ENCODE data around the gene FBXO46.
"Not testable (repeated sequence)": the region's sequence is repeated elsewhere in the genome, so short reads cannot be mapped to it uniquely, and the experiment has no call there.

The FBXO46 gene

GRCh38 chr19:45728683-45729082, 2.0 kb downstream of the FBXO46 start:
- DNase-seq, result not testable (repeated sequence)

DNA sequence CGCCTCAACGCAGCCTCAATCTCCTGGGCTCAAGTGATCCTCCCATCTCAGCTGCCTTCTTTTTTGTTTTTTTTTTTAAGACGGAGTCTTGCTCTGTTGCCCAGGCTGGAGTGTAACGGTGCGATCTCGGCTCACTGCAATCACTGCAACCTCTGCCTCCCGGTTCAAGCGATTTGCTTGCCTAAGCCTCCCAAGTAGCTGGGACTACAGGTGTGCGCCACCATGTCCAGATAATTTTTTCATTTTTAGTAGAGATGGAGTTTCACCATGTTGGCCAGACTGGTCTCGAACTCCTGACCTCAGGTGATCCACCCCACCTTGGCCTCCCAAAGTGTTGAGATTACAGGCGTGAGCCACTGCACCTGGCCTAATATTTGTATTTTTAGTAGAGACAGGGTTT, 10.6 kb downstream of the FBXO46 start:
- not testable (repeated sequence) for DNase-seq

DNA sequence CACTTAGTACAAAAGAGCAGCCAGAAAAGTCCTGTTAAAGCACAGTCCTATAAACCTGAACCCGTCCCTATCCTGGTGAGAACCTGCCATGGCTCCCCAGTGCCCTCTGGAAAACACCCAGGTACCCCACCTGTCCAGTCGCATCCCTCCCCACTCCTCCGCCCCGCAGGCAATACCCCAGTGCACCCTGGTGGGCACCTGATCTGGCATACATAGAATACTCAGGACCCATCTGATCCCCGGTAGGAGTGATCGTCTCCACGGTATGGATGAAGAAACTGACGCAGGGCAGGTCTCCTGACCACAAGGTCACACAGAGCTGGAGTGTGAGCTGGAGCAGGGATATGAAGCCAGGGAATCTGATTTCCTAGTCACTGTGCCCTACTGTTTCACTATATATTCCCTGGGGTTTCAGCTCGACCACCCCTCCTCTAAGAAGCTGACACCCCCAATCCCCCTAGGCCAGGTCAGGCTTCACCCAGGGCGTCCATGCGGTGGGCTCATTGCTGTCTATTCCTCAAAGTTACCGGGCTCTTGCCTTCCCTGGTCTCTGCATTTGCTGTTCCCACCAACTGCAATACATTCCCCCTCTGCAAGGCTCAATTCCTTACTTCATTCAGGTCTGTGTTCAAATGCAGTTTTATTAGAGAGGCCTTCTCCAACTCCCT, 12.6 kb downstream of the FBXO46 start:
- DNase-seq, result peak in 1 of 56 donors; percentile 28

DNA sequence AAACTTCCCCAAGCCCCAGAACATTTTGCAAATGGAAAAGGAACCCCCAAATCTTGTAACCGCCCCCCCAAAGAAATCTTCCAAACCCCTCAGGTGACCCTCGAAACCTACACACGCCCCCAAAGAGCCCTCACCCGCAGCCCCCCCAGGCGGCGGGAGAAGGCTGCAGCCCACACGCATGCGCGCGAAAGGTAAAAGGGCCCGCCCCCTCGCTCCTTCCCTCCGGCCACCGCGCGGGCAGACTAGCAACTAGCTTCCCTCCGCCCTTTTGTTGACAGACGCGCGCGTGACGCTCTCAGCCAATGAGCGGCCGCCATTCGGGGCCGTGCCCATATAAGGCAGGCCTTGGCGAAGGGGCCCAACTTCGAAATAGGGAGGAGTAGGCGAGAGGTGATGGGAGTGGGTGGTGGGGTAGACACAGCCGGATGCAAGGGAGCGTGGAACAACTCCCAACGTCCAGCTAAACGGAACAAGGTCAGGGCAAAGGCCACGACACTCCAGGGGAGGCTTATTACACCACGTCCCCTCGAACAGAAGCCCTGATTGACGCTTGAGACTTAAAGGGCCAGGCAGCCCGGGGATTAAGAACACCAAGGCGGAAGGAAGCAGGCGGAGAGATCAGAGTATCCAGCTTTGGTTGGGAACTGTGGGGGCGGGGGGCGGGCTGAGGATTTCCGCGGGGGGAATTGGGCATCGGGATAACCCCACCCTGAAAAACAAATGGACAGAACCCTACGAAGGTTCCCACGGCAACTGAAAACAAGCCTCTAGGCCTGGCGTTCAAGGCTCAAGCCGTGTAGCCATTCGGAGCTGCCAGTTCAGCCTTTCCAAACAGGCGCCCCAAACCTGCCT, 13.3 kb downstream of the FBXO46 start:
- DNase-seq, result peak; percentile 88 to 100 (median 99)

GRCh38 chr19:45716359-45717130, 14.2 kb downstream of the FBXO46 start:
- peak in 16 of 56 donors; percentile 19 to 58 (median 46) for DNase-seq

- DNase-seq, result no peak
Measured at GRCh38 chr19:45715139-45715538, 15.6 kb downstream of the FBXO46 start.

- DNase-seq, result no peak
Measured at GRCh38 chr19:45713141-45713540, 17.6 kb downstream of the FBXO46 start.

DNA sequence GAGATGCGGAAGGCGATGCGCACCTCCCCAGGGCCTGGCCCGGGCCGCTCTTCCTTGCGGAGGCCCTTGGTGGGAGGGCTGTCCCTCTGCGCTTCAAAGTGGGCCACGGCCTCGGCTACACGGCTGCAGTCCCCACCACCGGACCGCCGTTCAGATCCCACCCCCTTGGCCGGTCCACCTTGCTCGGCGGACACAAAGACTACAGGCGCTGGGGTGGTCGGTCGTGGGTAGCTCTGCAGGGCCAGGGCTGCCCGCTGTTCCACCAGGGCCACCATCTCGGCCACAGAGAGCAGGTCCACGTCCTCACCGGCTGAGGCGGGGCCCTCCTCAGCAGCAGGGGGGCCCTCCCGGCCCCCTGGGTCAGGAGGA, 18.0 kb downstream of the FBXO46 start:
- DNase-seq, result no peak

DNA sequence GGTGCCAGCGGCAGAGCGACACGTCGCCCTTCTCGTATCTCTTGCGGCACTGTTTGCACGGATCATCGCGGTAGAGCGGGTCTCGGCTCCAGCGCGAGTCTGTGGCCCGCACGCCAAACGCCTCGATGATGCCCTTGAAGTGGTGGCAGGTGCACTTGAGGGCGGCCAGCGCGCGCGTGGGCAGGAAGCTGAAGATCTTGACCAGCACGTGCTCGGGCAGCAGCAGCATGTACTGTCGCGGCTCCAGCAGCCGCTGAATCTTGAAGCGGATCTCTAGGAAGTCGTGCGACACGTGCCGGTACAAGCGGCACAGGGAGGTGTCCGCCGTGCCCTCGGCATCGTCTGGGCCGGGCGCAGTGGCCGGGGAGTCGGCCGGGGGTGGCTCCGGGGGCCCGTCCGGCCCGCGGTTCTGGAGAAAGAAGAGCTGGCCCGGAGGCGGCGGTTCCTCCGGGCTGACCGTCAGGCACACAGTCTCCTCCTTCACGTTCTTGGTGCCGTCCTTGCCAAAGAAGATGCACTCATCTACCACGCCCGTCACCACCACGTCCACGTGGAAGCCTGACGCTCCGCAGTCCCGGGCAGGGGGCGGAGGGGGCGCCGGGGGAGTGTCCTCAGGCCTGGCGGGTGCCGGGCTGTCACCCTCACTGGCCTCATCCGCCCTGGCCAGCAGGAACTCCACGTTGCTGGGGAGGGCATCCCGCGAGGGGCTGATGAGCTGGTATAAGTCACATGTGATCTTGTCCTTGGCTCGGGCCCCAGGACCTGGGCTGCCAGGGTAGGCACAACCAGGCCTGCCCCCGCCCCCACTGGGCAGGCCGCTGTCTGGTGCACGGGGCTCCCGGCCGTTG, 18.6 kb downstream of the FBXO46 start:
- no peak for DNase-seq

DNA sequence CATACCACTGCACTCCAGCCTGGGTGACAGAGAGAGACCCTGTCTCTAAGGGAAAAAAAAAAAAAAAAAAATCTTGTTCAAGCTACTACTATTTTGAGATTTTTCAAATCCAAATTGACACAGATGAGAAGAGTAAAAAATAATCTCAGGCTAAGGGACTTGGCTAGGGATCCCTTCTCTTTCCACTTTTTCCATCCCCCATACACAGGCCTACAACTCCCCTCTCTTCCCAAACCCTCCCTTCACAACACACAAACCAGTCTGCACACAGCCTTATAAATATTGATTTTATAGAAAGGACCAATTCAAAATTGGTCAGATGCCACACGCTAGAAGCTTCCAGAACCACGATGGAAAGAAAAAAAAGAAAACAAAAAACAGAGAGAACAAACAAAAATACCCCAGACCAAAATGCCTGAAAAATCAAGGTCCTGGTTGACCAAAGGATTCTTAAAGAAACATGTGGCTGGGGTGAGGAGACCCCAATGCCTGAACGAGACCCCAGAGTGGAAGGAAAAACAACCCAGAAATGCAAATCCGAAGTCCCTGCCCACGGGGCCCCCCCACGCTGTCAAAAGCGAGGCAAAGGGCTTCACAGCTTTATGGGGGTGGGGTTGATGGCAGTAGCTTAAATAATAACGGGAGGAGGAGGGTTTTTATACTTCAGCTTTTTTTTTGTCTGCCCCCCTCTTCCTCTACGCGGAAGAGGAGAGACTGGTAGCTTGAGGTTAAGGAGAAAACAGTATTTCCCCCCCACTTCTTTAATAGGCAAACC, 20.2 kb downstream of the FBXO46 start:
- no peak for DNase-seq

- DNase-seq, result no peak
Measured at GRCh38 chr19:45705710-45706415, 24.8 kb downstream of the FBXO46 start.

DNA sequence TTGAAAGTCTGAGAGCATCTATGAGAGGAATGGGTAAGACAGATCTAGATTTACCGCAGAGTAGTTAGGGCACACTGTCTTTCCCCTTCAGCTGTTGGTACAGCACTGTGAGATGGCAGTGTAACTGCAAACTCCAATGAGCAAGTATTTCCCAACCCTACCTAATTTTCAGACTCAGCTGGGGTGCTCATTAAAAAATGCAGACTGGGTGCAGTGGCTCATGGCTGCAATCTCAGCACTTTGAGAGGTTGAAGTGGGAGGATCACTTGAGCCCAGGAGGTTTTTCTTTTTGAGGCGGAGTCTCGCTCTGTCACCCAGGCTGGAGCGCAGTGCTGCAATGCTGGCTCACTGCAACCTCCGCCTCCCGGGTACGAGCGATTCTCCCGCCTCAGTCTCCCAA, 25.6 kb downstream of the FBXO46 start:
- no peak for DNase-seq

GRCh38 chr19:45701676-45702075, 29.0 kb downstream of the FBXO46 start:
- DNase-seq, result no peak

DNA sequence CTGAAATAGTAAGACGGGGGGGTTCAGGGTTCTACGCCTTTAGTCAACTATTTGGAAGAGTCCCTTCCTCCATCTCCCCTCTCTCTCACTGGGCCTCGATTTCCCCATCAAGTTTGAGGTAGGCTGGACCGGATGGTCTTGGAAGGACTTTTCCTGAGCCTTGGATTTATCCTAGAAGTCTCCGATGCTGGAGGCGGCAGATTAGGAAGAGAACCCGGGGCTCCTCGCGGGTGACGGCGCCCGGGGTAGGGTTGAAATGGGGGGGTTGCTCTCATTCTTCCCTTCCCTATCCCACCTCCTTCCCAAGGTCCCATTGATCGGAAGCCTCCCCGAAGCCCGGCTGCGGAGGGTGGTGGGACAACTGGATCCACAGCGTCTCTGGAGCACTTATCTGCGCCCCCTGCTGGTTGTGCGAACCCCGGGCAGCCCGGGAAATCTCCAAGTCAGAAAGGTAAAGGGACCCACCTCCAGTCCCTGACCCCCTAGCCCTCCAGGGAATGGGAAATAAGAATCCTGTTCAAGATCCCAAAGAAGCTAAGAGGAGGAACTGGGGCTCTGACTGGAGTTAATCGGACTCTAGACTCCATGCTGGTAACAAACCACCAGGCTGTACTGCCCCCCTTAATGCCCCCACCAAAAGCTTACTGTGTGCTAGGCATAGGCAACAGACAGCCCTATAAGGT, 37.4 kb downstream of the FBXO46 start:
- peak in 48 of 56 donors; percentile 2 to 80 (median 37) for DNase-seq

GRCh38 chr19:45692187-45693105, 38.2 kb downstream of the FBXO46 start, which contains the start of gene QPCTL:
TSS of gene QPCTL (plus strand) at chr19:45692666. CDS start at chr19:45692704, 38 bp downstream.
- peak; percentile 71 to 100 (median 99) for DNase-seq

- DNase-seq, result peak; percentile 71 to 99 (median 94)
Measured at GRCh38 chr19:45691516-45692186, 39.0 kb downstream of the FBXO46 start, which contains the start of gene SNRPD2. TSS of gene SNRPD2 (minus strand) at chr19:45691953. CDS start at chr19:45691888, 65 bp downstream.

DNA sequence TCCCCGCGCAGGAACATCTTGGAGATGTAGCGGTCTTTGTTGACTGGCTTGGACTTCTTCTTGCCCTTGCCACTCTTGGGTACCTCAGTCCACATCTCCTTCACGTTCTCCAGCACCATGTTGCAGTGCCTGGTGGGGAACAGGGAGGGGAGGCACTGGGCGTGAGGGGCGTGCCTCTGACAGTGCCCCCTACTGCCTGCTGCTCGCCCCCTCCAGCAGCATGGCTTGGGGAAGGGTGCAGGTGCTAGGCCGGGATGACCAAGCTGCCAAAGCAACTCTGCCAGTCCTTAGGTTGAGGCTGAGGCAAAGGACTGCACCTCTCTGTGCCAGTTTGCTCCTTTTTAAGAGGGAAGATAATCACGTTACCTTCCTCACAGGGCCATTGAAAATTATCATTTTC, 43.1 kb downstream of the FBXO46 start:
- DNase-seq, result no peak

Data from amygdala (tissue), 56 donors.